ENCODE results near the gene GLI2.

DNA sequence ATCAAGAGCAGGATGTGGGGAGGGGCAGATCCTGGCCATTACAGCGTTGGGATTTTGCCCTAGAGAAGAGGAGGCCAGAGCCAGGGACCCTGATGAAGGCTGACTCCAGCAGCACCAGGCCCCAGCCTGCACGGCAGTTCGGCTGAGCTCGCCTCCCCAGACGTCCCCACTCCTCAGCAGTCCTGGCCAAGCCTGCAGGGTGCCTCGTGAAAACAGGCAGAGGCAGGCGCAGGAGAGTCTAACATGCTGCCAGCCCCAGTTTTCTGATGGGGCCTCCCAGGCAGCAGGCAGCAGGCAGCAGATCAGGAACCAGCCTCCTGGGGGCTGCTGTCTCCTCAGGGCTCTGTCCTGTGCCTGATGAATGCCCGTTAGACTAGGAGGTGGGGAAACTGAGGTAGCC, 19.7 kb upstream of the GLI2 start:
- TF ChIP-seq TAF1 (IDR thresholded peaks at IDR 0.05; ENCODE audit: low read depth) (no peak), EP300 (IDR thresholded peaks at IDR 0.05; ENCODE audit: borderline replicate concordance) (no peak), FOXM1 (IDR thresholded peaks at IDR 0.05; ENCODE audit: borderline replicate concordance, low read depth) (no peak)
- TF ChIP-seq, protein P1, sequence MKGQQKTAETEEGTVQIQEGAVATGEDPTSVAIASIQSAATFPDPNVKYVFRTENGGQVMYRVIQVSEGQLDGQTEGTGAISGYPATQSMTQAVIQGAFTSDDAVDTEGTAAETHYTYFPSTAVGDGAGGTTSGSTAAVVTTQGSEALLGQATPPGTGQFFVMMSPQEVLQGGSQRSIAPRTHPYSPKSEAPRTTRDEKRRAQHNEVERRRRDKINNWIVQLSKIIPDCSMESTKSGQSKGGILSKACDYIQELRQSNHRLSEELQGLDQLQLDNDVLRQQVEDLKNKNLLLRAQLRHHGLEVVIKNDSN (IDR thresholded peaks at IDR 0.05): no peak
- TF ChIP-seq, protein P2, sequence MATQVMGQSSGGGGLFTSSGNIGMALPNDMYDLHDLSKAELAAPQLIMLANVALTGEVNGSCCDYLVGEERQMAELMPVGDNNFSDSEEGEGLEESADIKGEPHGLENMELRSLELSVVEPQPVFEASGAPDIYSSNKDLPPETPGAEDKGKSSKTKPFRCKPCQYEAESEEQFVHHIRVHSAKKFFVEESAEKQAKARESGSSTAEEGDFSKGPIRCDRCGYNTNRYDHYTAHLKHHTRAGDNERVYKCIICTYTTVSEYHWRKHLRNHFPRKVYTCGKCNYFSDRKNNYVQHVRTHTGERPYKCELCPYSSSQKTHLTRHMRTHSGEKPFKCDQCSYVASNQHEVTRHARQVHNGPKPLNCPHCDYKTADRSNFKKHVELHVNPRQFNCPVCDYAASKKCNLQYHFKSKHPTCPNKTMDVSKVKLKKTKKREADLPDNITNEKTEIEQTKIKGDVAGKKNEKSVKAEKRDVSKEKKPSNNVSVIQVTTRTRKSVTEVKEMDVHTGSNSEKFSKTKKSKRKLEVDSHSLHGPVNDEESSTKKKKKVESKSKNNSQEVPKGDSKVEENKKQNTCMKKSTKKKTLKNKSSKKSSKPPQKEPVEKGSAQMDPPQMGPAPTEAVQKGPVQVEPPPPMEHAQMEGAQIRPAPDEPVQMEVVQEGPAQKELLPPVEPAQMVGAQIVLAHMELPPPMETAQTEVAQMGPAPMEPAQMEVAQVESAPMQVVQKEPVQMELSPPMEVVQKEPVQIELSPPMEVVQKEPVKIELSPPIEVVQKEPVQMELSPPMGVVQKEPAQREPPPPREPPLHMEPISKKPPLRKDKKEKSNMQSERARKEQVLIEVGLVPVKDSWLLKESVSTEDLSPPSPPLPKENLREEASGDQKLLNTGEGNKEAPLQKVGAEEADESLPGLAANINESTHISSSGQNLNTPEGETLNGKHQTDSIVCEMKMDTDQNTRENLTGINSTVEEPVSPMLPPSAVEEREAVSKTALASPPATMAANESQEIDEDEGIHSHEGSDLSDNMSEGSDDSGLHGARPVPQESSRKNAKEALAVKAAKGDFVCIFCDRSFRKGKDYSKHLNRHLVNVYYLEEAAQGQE (IDR thresholded peaks at IDR 0.05; ENCODE audit: low read depth): no peak
